Measurements from ENCODE around the gene ZBTB14. TPM values are rescaled to one million over a fixed set of nuclear protein-coding genes. Genes with fewer than 3 reads are reported as not detected.

Gene ZBTB14
- total RNA-seq, 1 experiment from 2014 or later: 15.5 TPM

- Mint-ChIP-seq H3K4me3 (no peak overlapping the region), H3K4me1 (no peaks in the 10 kb centered on the region), H3K27ac (no peak overlapping the region), H3K27me3 (ENCODE audit: low read depth) (peaks cover 12% of the 10 kb centered on the region), H3K9me3 (no peaks in the 10 kb centered on the region), H3K36me3 (ENCODE audit: insufficient read depth in 1 of 3, low read depth in 3 of 3) (no peaks in the 10 kb centered on the region)
- Histone ChIP-seq H2AK5ac (ENCODE audit: insufficient read length, low read length) (no peak overlapping the region), H4K8ac (replicated peaks; ENCODE audit: insufficient read length, low read depth, low read length) (no peak overlapping the region), H3K23ac (ENCODE audit: insufficient read length, low read depth, low read length) (no peak overlapping the region), H4K5ac (ENCODE audit: insufficient read length, low read depth, low read length) (no peak overlapping the region), H2BK12ac (ENCODE audit: insufficient read length, low read depth, low read length) (no peak overlapping the region), H3K4me2 (ENCODE audit: insufficient read depth, insufficient read length, low read length) (no peak overlapping the region), H4K91ac (ENCODE audit: insufficient read length, low read depth, low read length) (no peak overlapping the region), H3K79me2 (ENCODE audit: insufficient read depth, low read length) (no peaks in the 10 kb centered on the region), H2BK120ac (ENCODE audit: low read depth, low read length, poor library complexity, severe bottlenecking) (no peak overlapping the region), H3T11ph (ENCODE audit: low read length) (no peak overlapping the region), H3K9me3 (ENCODE audit: control insufficient read depth, low read depth, low read length) (no peaks in the 10 kb centered on the region), H3K14ac (ENCODE audit: insufficient read depth, low read length) (no peak overlapping the region), H2BK20ac (ENCODE audit: low read depth, low read length, poor library complexity, severe bottlenecking) (no peak overlapping the region), H3K27ac (ENCODE audit: insufficient read length, low read depth, low read length) (no peak overlapping the region), H2BK5ac (ENCODE audit: insufficient read length, low read length) (no peak overlapping the region), H2BK15ac (ENCODE audit: low read depth, low read length) (no peak overlapping the region), H3K4ac (ENCODE audit: low read depth, low read length) (no peak overlapping the region), H4K20me1 (ENCODE audit: control insufficient read depth, insufficient read depth, insufficient read length) (no peaks in the 10 kb centered on the region), H3K27me3 (ENCODE audit: insufficient read depth, low read length) (no peaks in the 10 kb centered on the region), H3K4me1 (ENCODE audit: insufficient read depth, low read length) (no peaks in the 10 kb centered on the region), H2AFZ (ENCODE audit: low read length) (no peak overlapping the region), H3K56ac (ENCODE audit: insufficient read length, low read depth, low read length) (no peak overlapping the region), H3K9ac (ENCODE audit: extremely low read depth, insufficient read length, low read length) (no peak overlapping the region), H3K18ac (ENCODE audit: insufficient read length, low read depth, low read length) (no peak overlapping the region), H3K79me1 (ENCODE audit: insufficient read depth, low read depth, low read length, poor library complexity, severe bottlenecking) (no peaks in the 10 kb centered on the region), H3K23me2 (ENCODE audit: insufficient read length, low read depth, low read length, poor library complexity, severe bottlenecking) (no peaks in the 10 kb centered on the region)
- no CpG with 5 or more reads among the region's 2 CpGs for WGBS (ENCODE audit: extremely low coverage, insufficient read length, low lambda C conversion rate)
- DNase-seq: no peak
- no peak for TF ChIP-seq CTCF (conservative IDR thresholded peaks at IDR 0.05)
Measured at GRCh38 chr18:5305835-5306234, 10.3 kb upstream of the ZBTB14 start.
